ENCODE results near the gene SYT12.
"Not testable (repeated sequence)": the region's sequence is repeated elsewhere in the genome, so short reads cannot be mapped to it uniquely, and the experiment has no call there.

Gene SYT12

DNA sequence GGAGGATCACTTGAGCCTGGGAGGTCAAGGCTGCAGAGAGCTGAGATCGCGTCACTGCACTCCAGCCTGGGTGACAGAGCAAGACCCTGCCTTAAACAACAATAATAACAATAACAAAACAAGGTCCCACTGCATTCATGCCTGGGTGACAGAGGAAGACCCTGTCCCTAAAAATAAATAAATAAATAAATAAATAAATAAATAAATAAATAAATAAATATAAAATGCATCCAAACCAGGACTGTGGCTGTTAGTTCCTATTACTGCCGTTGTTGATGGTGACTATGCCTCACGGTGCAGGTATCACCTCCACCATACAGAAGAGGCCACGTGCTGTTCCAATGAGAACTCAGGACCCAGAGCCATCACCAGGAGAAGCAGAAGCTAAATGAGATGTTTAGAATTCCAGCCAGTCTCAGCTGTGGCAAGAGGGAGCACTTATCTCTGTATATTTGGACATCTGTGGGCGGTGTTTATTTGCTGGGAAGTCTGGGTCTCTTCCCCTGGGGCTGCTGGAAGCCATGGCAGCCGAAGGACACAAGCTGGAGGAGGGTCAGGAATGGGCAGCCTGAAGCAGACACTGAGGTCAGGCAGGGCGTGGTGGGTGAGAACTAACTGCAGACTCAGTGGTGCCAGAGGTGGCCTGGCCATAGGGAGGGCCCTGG lies 26.2 kb upstream of the SYT12 start:
- no peak for FAIRE-seq

GRCh38 chr11:66999555-66999954 lies 23.4 kb upstream of the SYT12 start:
- no peak for FAIRE-seq

DNA sequence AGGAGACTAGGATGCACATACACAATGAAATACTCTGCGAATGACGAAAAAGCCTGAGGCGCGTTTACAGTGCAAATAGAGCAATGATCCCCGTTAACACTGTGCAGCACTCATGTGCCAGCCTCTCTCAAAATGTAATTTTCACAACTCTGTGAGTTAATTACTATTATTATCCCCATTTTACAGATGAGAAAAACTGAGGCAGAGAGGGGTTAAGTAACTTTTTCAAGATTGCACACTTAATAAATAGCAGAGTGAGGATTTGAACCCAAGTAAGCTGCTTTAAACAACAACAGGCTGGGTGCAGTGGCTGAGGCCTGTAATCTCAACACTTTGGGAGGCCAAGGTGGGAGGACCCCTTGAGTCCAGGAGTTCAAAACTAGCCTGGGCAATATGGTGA lies 21.6 kb upstream of the SYT12 start:
- no peak for FAIRE-seq

GRCh38 chr11:67002297-67002913 lies 20.5 kb upstream of the SYT12 start:
- FAIRE-seq = no peak

- FAIRE-seq = no peak
These were observed 20.0 kb upstream of the SYT12 start for GRCh38 chr11:67002921-67003411.

- FAIRE-seq = not testable (repeated sequence)
These were observed 17.7 kb upstream of the SYT12 start for GRCh38 chr11:67005200-67005599.

GRCh38 chr11:67006029-67006884 lies 16.7 kb upstream of the SYT12 start:
- FAIRE-seq = no peak

DNA sequence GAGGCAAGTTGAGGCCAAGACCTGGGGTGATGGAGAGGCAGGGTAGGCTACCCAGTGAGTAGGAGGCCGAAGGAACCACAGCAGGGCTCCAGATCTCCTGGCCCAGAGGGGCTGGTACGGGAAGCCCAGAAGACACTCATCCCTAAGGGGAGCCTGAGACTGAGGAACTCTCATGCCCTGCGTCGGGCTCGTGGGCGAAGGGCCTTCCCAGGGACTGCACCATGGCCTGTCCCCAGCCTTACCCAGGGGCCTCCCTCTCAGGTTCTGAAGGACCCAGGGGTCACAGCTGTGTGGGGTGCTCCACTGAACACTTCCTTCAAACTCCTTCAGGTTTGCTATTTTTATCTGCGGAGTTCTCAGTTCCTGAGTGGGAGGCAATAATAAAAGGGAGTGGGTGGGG lies 15.8 kb upstream of the SYT12 start:
- FAIRE-seq = no peak

GRCh38 chr11:67010296-67010905 lies 12.5 kb upstream of the SYT12 start:
- no peak for FAIRE-seq

- FAIRE-seq = no peak
These were observed 9.4 kb upstream of the SYT12 start for GRCh38 chr11:67013511-67014045.

GRCh38 chr11:67014343-67014742 lies 8.6 kb upstream of the SYT12 start:
- no peak for FAIRE-seq

DNA sequence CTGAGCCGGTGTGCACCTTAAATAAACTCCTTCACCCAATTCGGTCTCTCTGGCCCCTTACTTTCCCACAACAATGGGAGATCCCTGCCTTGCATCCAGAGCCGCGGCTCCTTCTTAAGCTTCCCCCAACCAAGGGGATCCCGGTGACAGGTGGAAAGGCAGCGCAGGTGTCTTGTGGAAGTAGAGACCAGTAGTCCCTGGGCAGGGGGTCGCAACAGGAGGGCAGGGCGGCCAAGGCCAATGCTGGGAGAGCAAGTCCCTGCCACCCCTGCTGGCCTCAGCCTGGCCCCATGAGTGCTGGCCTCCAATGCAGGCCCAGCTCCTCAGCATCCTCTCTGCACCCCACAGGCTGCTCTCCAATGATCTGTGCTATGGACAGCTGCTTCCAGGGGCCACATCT lies 7.9 kb upstream of the SYT12 start:
- FAIRE-seq = no peak

- FAIRE-seq = no peak
These were observed 6.4 kb upstream of the SYT12 start for GRCh38 chr11:67016550-67016949.

DNA sequence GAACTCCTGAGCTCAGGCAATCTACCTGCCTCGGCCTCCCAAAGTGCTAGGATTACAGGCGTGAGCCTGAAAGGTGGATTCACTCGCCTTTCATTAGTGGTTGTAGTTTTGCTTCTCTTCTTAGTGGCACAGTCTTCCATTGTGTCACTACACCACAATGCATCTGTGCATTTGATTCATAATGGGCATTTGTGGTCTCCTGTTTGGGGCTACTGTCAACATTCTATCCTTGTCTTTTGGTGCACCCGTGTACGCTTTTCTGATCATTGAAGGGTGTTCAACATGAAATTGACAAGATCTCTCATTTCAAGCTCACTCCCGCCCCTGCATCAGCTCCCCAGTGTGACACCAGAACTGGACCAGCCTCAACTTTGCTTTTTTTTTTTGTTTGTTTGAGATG lies 2.0 kb upstream of the SYT12 start:
- no peak for FAIRE-seq

DNA sequence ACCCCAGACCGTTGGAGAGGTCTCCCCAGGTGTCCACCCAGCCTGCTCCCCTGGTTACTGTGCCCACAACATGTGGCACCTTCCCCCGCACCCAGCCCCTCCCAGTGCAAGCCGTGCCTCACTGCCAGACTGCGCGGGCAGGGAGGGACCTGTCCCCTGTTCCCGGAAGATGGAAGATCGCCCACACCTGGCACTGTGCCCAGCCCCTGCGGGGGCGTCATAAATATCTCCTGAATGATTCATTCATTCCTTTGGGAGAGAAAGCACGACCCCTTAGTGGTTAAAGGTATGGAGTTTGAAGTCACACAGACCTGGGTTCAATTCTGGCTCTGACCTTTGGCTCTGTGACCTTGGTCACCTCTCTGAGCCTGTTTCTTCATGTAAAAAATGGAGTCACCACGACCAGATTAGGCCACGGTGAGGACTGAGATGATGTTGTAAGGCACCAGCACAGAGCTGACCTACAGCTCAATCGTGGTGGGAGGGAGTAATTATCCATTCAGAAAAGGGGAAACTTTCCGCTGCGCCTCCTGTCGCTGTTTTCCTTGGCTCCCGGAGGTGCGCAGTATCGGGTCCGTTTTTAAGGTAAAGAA lies 497 bp upstream of the SYT12 start:
- no peak for FAIRE-seq

DNA sequence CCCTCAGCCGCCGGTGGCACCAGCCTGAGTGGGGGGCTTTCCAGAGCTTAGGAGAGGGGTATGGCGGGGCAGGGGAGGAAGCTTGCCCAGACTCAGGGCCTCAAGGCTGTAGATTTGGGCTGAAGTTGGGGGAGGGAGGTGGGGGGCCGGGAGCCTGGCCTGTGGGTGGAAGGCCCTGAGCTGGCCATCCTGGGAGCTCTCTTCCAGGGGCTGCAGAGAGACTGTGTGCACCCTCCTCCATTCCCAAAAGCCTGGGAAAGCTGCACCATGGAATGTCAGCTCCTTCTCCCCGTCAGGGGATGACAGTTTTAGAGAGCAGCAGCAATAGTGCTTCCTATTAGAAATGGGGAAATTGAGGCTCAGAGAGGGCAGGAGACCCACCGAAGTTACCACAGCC lies 1.0 kb downstream of the SYT12 start:
- FAIRE-seq = no peak

DNA sequence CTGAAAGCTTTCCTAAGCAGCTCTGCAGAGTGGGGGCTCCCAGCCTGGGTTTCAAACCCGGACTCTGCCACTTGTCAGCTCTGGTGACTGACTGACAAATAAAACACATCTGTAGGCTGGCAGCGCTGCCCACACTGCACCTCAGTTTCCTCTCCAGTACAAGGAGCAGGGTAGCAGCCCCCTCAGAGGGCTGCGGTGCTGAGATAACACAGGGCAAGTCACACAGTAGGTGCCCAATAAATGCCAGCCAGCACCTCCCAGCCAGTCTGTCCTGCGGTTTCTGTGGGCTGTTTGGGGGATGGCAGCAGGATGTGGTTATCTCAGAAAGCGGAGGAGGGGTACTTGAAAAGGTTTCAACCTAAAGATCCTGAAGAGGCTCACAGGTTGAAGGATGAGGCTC lies 1.5 kb downstream of the SYT12 start:
- no peak for FAIRE-seq

DNA sequence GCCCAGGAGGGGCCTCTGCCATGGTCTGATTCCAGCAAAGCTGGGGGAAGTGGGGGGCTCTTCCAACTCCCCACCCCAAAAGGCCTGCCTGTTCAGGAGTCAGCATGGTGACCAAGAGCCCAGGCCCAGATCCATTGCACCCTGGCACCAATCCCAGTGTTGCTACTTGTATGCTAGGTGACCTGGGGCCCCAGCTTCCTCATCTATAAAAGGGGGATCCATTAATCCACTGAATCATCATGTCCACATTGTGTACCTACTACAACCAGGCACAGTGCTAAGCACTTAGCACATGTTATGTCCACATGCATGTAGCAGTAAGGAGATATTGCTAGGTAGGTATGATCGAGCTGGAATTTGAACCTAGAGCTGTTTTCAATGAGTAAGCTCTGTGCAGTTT lies 2.0 kb downstream of the SYT12 start:
- FAIRE-seq = no peak

DNA sequence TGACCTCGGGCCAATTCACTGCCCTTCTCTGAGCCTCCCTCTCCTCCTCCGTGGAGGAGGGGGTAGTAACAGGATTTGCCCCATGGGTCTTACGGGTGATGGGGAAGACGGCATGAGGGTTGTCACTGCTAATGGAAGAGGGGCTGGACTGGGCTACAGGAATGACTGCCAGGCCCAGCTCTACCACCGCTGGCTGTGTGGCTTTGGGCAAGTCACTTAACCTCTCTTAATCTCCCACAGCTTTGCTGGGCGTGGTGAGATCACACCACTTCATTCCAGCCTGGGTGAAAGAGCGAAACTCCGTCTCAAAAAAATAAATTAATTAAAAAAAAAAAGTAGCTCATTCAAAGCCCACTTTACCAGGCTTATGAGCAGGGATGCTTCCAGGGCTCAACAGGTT lies 2.8 kb downstream of the SYT12 start:
- FAIRE-seq = no peak

DNA sequence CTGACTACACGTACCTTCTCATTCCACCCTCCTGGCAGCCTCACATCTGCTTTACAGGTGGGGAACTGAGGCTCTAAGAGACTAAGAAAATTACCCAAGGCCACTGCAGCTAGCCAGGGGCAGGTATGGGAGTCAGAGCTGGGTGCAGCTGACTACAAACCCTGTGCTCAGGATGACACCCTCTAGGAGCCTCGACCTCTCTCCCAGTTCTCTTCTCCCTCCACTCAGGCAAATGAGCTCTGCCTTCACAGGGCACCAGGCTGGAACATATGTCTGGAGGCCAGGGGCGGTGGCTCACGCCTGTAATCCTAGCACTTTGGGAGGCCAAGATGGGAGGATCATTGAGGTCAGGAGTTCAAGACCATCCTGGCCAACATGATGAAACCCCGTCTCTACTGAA lies 4.0 kb downstream of the SYT12 start:
- no peak for FAIRE-seq

DNA sequence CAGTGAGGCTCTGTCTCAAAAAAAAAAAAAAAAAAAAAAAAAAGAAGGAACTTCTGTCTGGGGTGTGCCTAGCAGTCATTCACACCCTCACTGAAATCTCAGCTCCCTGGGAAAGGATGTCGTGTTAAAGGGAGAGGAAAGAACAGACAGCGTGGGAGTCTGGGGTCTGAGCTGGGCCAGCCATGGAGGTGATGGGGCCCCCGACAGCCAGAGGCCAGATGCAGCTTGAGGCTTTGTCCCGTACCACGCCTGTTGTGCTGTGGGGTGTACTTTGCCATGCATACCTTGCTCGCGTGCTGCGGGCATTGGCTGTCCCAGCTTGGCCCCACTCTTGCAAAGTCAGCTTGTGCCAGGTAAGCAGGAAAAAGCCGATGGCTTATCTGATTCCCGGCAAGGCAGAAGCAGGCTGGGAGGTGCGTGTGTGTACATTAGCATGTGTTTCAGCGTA lies 4.6 kb downstream of the SYT12 start:
- FAIRE-seq = no peak

GRCh38 chr11:67027943-67028542 lies 5.1 kb downstream of the SYT12 start:
- FAIRE-seq = no peak

Measured in A204.1 (cell line).